ENCODE measurements around the gene ASGR1. TPM values are rescaled to one million over a fixed set of nuclear protein-coding genes. Genes with fewer than 3 reads are reported as not detected.

ASGR1 gene
- total and polyA plus RNA-seq, 4 donors = 127 to 728 (median 471) TPM

GRCh38 chr17:7204828-7205461 lies 25.8 kb upstream of the ASGR1 start:
- H3K4me3 ChIP-seq (ENCODE audit: low read depth in 1 of 3, low read length in 3 of 3) = peak overlapping the region; percentile 45 to 58 (median 48)
- peaks cover 0 to 2% (median 0%) of the 10 kb centered on the region in 4 donors for H3K4me1 ChIP-seq (ENCODE audit: control insufficient read depth in 4 of 4, insufficient read depth in 4 of 4, low read length in 3 of 4)
- no peaks in the 10 kb centered on the region for H3K9me3 ChIP-seq (ENCODE audit: control insufficient read depth in 4 of 4, low read length in 3 of 4)
- H3K36me3 ChIP-seq (ENCODE audit: control insufficient read depth in 4 of 4, insufficient read depth in 3 of 4, low read depth in 1 of 4, low read length in 3 of 4) = no peaks in the 10 kb centered on the region
- TF ChIP-seq RAD21 (IDR thresholded peaks at IDR 0.05) (no peak), SP1 (IDR thresholded peaks at IDR 0.05) (peak; percentile 50)
- 7% methylated on average over 34 of the region's 34 CpGs for WGBS
- peak overlapping the region in 1 of 2 donors; percentile 49 for H3K27ac ChIP-seq (ENCODE audit: low read depth in 1 of 2, low read length in 2 of 2)
- no peaks in the 10 kb centered on the region for H3K27me3 ChIP-seq (ENCODE audit: control insufficient read depth in 4 of 4, insufficient read depth in 4 of 4, low read length in 3 of 4)
- peak; percentile 82 for DNase-seq (ENCODE audit: low spot score)
- peak overlapping the region in 1 of 2 donors; percentile 38 for H3K9ac ChIP-seq (ENCODE audit: low read depth in 1 of 2, low read length in 2 of 2)

- H3K36me3 ChIP-seq (ENCODE audit: control insufficient read depth in 4 of 4, insufficient read depth in 3 of 4, low read depth in 1 of 4, low read length in 3 of 4) = no peaks in the 10 kb centered on the region
- DNase-seq (ENCODE audit: low spot score) = no peak
- H3K4me3 ChIP-seq (ENCODE audit: low read depth in 1 of 3, low read length in 3 of 3) = no peak overlapping the region
- H3K4me1 ChIP-seq (ENCODE audit: control insufficient read depth in 4 of 4, insufficient read depth in 4 of 4, low read length in 3 of 4) = peaks cover 0 to 2% (median 0%) of the 10 kb centered on the region in 4 donors
- no peaks in the 10 kb centered on the region for H3K27me3 ChIP-seq (ENCODE audit: control insufficient read depth in 4 of 4, insufficient read depth in 4 of 4, low read length in 3 of 4)
- no peak overlapping the region for H3K9ac ChIP-seq (ENCODE audit: low read depth in 1 of 2, low read length in 2 of 2)
- 87% methylated on average over 15 of the region's 15 CpGs for WGBS
- H3K9me3 ChIP-seq (ENCODE audit: control insufficient read depth in 4 of 4, low read length in 3 of 4) = no peaks in the 10 kb centered on the region
- no peak overlapping the region for H3K27ac ChIP-seq (ENCODE audit: low read depth in 1 of 2, low read length in 2 of 2)
- TF ChIP-seq CTCF (IDR thresholded peaks at IDR 0.05; ENCODE audit: low read depth, low read length, missing input control) (no peak), ATF3 (IDR thresholded peaks at IDR 0.05) (no peak), HNF4A (conservative IDR thresholded peaks at IDR 0.05) (no peak), RXRA (IDR thresholded peaks at IDR 0.05) (no peak), FOXA2 (IDR thresholded peaks at IDR 0.05) (no peak), FOXA1 (IDR thresholded peaks at IDR 0.05) (no peak), JUND (IDR thresholded peaks at IDR 0.05) (no peak), RAD21 (IDR thresholded peaks at IDR 0.05) (no peak)
These were observed 25.2 kb upstream of the ASGR1 start for GRCh38 chr17:7204336-7204735.

GRCh38 chr17:7203391-7203790 lies 24.2 kb upstream of the ASGR1 start:
- Histone ChIP-seq H3K27me3 (ENCODE audit: control insufficient read depth in 4 of 4, insufficient read depth in 4 of 4, low read length in 3 of 4) (no peaks in the 10 kb centered on the region), H3K4me1 (ENCODE audit: control insufficient read depth in 4 of 4, insufficient read depth in 4 of 4, low read length in 3 of 4) (peaks cover 0 to 2% (median 0%) of the 10 kb centered on the region in 4 donors), H3K4me3 (ENCODE audit: low read depth in 1 of 3, low read length in 3 of 3) (no peak overlapping the region), H3K9me3 (ENCODE audit: control insufficient read depth in 4 of 4, low read length in 3 of 4) (no peaks in the 10 kb centered on the region), H3K9ac (ENCODE audit: low read depth in 1 of 2, low read length in 2 of 2) (no peak overlapping the region), H3K27ac (ENCODE audit: low read depth in 1 of 2, low read length in 2 of 2) (no peak overlapping the region), H3K36me3 (ENCODE audit: control insufficient read depth in 4 of 4, insufficient read depth in 3 of 4, low read depth in 1 of 4, low read length in 3 of 4) (no peaks in the 10 kb centered on the region)
- TF ChIP-seq FOXA1 (IDR thresholded peaks at IDR 0.05) (no peak), FOXA2 (IDR thresholded peaks at IDR 0.05) (no peak), NR2F2 (IDR thresholded peaks at IDR 0.05) (no peak), JUND (IDR thresholded peaks at IDR 0.05) (no peak), GABPA (IDR thresholded peaks at IDR 0.05 in 1 of 2, conservative IDR thresholded peaks at IDR 0.05 in 1 of 2) (no peak), EGR1 (IDR thresholded peaks at IDR 0.05; ENCODE audit: low read depth in 2 of 2) (no peak), HNF4G (IDR thresholded peaks at IDR 0.05) (no peak), TAF1 (conservative IDR thresholded peaks at IDR 0.05) (no peak), ZBTB33 (IDR thresholded peaks at IDR 0.05) (no peak)
- DNase-seq (ENCODE audit: low spot score) = no peak
- 93% methylated on average over 16 of the region's 16 CpGs for WGBS
